Spleen (tissue), 7 donors: ENCODE data around the gene CDK18.

Experiments used
- CTCF ChIP-seq, 11 experiments: fragments of 200-600 bp in 7 of 11; fragments of 450-650 bp in 4 of 11; sonication (generic) in 4 of 11; IDR thresholded peaks in 8 of 11; conservative IDR thresholded peaks in 3 of 11; 1 replicate in 7 of 11; 2 replicates in 4 of 11; pipeline versions ENCODE4 v1.4.0 to v1.8.0; 2016 to 2021; ENCODE audit warnings: antibody characterized with exemption in 11 of 11, inconsistent platforms in 4 of 11, mild to moderate bottlenecking in 1 of 11
- POLR2A ChIP-seq, 3 donors: fragments of 450-650 bp; IDR thresholded peaks; one replicate each; pipeline ENCODE4 v1.5.1; 2017; ENCODE audit warnings: antibody characterized with exemption in 3 of 3, mild to moderate bottlenecking in 1 of 3
- donor health status: DM: no; HTN: no; CAD: no; lungs with moderate emphysema.
- donor health status: DM: no; HTN: no; CAD: no.
- donor health status: DM: no; HTN: no; CAD: no.

- no peak for TF ChIP-seq CTCF (IDR thresholded peaks at IDR 0.05 in 8 of 11, conservative IDR thresholded peaks at IDR 0.05 in 3 of 11)
- TF ChIP-seq POLR2A (IDR thresholded peaks at IDR 0.05) = no peak
Observed at GRCh38 chr1:205517763-205518162, 13.3 kb downstream of the CDK18 start.
